H1 (cell line): Measurements from ENCODE around the gene ADGRV1. TPM values are rescaled to one million over a fixed set of nuclear protein-coding genes. Genes with fewer than 3 reads are reported as not detected.

Source experiments
- CTCF ChIA-PET: fragments of 300-600 bp; sonication (Branson Sonifier 250); formaldehyde crosslinking; loops from one replicate; lab custom pipeline; 2021; ENCODE audit not compliant: partially characterized antibody; lab: Charles Lee
- POLR2A ChIA-PET: fragments of 300-600 bp; sonication (Branson Sonifier 250); formaldehyde crosslinking; loops from one replicate; lab custom pipeline; 2021; ENCODE audit warnings: inconsistent platforms; ENCODE audit not compliant: partially characterized antibody; lab: Charles Lee
- DNase-seq, 2 experiments: peaks; one replicate each; pipeline versions ENCODE4 v3.0.0 to v3.0.0-alpha.2; 2010 to 2022; ENCODE audit warnings: low spot score in 2 of 2, low read depth in 1 of 2, mixed read lengths in 1 of 2
- FAIRE-seq: peaks from 2 replicates; lab custom pipeline; 2011; peaks lifted over from hg19 to GRCh38; lab: Jason Lieb, UNC
- H2AFZ ChIP-seq: 2 replicates; pipeline ENCODE4 v1.8.1; 2012; ENCODE audit warnings: low read length, inconsistent platforms
- H2AK5ac ChIP-seq: 2 replicates; pipeline ENCODE4 v1.6.1; 2013; ENCODE audit warnings: low read depth, low read length
- H2BK120ac ChIP-seq: replicated peaks from 2 replicates; pipeline ENCODE3; 2013; ENCODE audit warnings: low read depth, low read length, inconsistent platforms
- H2BK12ac ChIP-seq: 2 replicates; pipeline ENCODE4 v1.6.1; 2013; ENCODE audit warnings: low read depth, low read length
- H2BK15ac ChIP-seq: 2 replicates; pipeline ENCODE4 v1.6.1; 2013; ENCODE audit warnings: low read length
- H2BK20ac ChIP-seq: 2 replicates; pipeline ENCODE4 v1.6.1; 2013; ENCODE audit warnings: low read length
- H2BK5ac ChIP-seq: 2 replicates; pipeline ENCODE4 v1.6.1; 2013; ENCODE audit warnings: low read depth, low read length
- H3K14ac ChIP-seq: 2 replicates; pipeline ENCODE4 v1.6.1; 2013; ENCODE audit warnings: inconsistent platforms; ENCODE audit not compliant: insufficient read length
- H3K18ac ChIP-seq: 2 replicates; pipeline ENCODE4 v1.6.1; 2013; ENCODE audit warnings: low read length; ENCODE audit errors: extremely low read depth
- H3K23ac ChIP-seq: 2 replicates; pipeline ENCODE4 v1.6.1; 2013; ENCODE audit warnings: inconsistent platforms; ENCODE audit not compliant: insufficient read length
- H3K23me2 ChIP-seq: 2 replicates; pipeline ENCODE4 v1.6.1; 2013; ENCODE audit warnings: low read depth, low read length
- H3K27ac ChIP-seq: 2 replicates; pipeline ENCODE4 v1.6.1; 2011; ENCODE audit warnings: low read depth, low read length, inconsistent platforms
- H3K27me3 ChIP-seq, 4 experiments: replicated peaks in 1 of 4; 1 replicate in 1 of 4; 2 replicates in 3 of 4; pipeline versions ENCODE4 v1.6.1 to v1.8.1; 2011 to 2013; ENCODE audit warnings: low read length in 3 of 4, mild to moderate bottlenecking in 3 of 4, inconsistent platforms in 2 of 4, mixed read lengths in 2 of 4, moderate library complexity in 1 of 4; ENCODE audit not compliant: control insufficient read depth in 3 of 4, insufficient read depth in 3 of 4; ENCODE audit errors: extremely low read depth in 1 of 4
- H3K36me3 ChIP-seq, 4 experiments: 2 replicates each; pipeline versions ENCODE4 v1.6.1 to v1.8.1; 2011 to 2013; ENCODE audit warnings: mild to moderate bottlenecking in 4 of 4, low read length in 3 of 4, moderate library complexity in 2 of 4, control low read depth in 1 of 4, inconsistent platforms in 1 of 4; ENCODE audit not compliant: insufficient read depth in 4 of 4, control insufficient read depth in 2 of 4
- H3K4ac ChIP-seq: replicated peaks from 2 replicates; pipeline ENCODE3; 2013; ENCODE audit warnings: low read length, low read depth, mixed read lengths, inconsistent platforms; ENCODE audit not compliant: insufficient read length
- H3K4me1 ChIP-seq, 4 experiments: replicated peaks in 1 of 4; 1 replicate in 1 of 4; 2 replicates in 3 of 4; pipeline versions ENCODE4 v1.6.1 to v1.8.1; 2011 to 2013; ENCODE audit warnings: low read length in 3 of 4, inconsistent platforms in 2 of 4, mixed read lengths in 1 of 4; ENCODE audit not compliant: insufficient read depth in 4 of 4, control insufficient read depth in 3 of 4
- H3K4me2 ChIP-seq, 2 experiments: 2 replicates each; pipeline versions ENCODE4 v1.6.1 to v1.8.1; 2011 to 2013; ENCODE audit warnings: low read depth in 2 of 2, low read length in 2 of 2, control low read depth in 1 of 2, inconsistent platforms in 1 of 2, mild to moderate bottlenecking in 1 of 2; ENCODE audit not compliant: insufficient read depth in 1 of 2
- H3K4me3 ChIP-seq, 4 experiments: fragments of 200-600, 300-600 bp in 1 of 4; sonication (generic), shearing (Covaris generic), sonication (Bioruptor Twin) in 1 of 4; 2 replicates each; pipeline versions ENCODE4 v1.5.1 to v1.8.1; 2011 to 2016; ENCODE audit warnings: low read length in 4 of 4, low read depth in 3 of 4, control low read depth in 2 of 4, inconsistent platforms in 2 of 4, mild to moderate bottlenecking in 2 of 4, mixed read lengths in 1 of 4, moderate library complexity in 1 of 4; ENCODE audit not compliant: insufficient read depth in 2 of 4; ENCODE audit errors: extremely low read depth in 1 of 4
- H3K56ac ChIP-seq: replicated peaks from 2 replicates; pipeline ENCODE3; 2013; ENCODE audit warnings: low read depth, mild to moderate bottlenecking, mixed read lengths, low read length, inconsistent platforms; ENCODE audit not compliant: insufficient read length
- H3K79me1 ChIP-seq: 2 replicates; pipeline ENCODE4 v1.6.1; 2013; ENCODE audit warnings: low read depth, low read length, control low read depth
- H3K79me2 ChIP-seq, 2 experiments: 2 replicates each; pipeline versions ENCODE4 v1.6.1 to v1.8.1; 2012 to 2013; ENCODE audit warnings: low read length in 2 of 2, mild to moderate bottlenecking in 2 of 2, inconsistent platforms in 1 of 2; ENCODE audit not compliant: insufficient read depth in 2 of 2, control insufficient read depth in 1 of 2
- H3K9ac ChIP-seq, 4 experiments: replicated peaks in 1 of 4; 1 replicate in 1 of 4; 2 replicates in 3 of 4; pipeline versions ENCODE4 v1.6.1 to v1.8.1; 2011 to 2013; ENCODE audit warnings: low read depth in 3 of 4, low read length in 3 of 4, control low read depth in 2 of 4, mild to moderate bottlenecking in 2 of 4, moderate library complexity in 2 of 4, inconsistent platforms in 1 of 4; ENCODE audit errors: extremely low read depth in 1 of 4
- H3K9me3 ChIP-seq, 2 experiments: 2 replicates each; pipeline versions ENCODE4 v1.6.1 to v1.8.1; 2012 to 2013; ENCODE audit warnings: mild to moderate bottlenecking in 2 of 2, moderate library complexity in 2 of 2, control low read depth in 1 of 2, inconsistent platforms in 1 of 2, low read depth in 1 of 2, low read length in 1 of 2, mixed read lengths in 1 of 2; ENCODE audit not compliant: insufficient read depth in 2 of 2
- H4K20me1 ChIP-seq, 2 experiments: replicated peaks in 1 of 2; 2 replicates each; pipeline versions ENCODE3 to v1.8.1; 2011 to 2013; ENCODE audit warnings: inconsistent platforms in 2 of 2, low read length in 2 of 2, mild to moderate bottlenecking in 1 of 2; ENCODE audit not compliant: insufficient read depth in 2 of 2, control insufficient read depth in 1 of 2
- H4K5ac ChIP-seq: 2 replicates; pipeline ENCODE4 v1.6.1; 2013; ENCODE audit warnings: low read length, low read depth, mixed read lengths, inconsistent platforms; ENCODE audit not compliant: insufficient read length
- H4K8ac ChIP-seq: 2 replicates; pipeline ENCODE4 v1.8.0; 2013; ENCODE audit warnings: mild to moderate bottlenecking, moderate library complexity, low read length, inconsistent platforms; ENCODE audit not compliant: insufficient read depth; ENCODE audit errors: extremely low read depth
- H4K91ac ChIP-seq: replicated peaks from 2 replicates; pipeline ENCODE3; 2013; ENCODE audit warnings: low read length, mixed read lengths, inconsistent platforms; ENCODE audit not compliant: insufficient read length
- ASH2L ChIP-seq: fragments of 200-600, 300-600 bp; sonication (generic); IDR thresholded peaks from one replicate; pipeline ENCODE4 v1.7.1; 2017; ENCODE audit warnings: low read length
- BRCA1 ChIP-seq: IDR thresholded peaks from 2 replicates; pipeline ENCODE4 v1.6.1; 2012; ENCODE audit warnings: low read depth, low read length, improper control_type of control experiment
- CHD2 ChIP-seq: IDR thresholded peaks from 2 replicates; pipeline ENCODE4 v1.6.1; 2012; ENCODE audit warnings: low read length, improper control_type of control experiment
- EP300 ChIP-seq, 2 experiments: IDR thresholded peaks; 1 replicate in 1 of 2; 2 replicates in 1 of 2; pipeline ENCODE4 v1.6.1; 2011 to 2012; ENCODE audit warnings: low read depth in 2 of 2, low read length in 2 of 2, mild to moderate bottlenecking in 2 of 2, borderline replicate concordance in 1 of 2, inconsistent platforms in 1 of 2, moderate library complexity in 1 of 2
- EZH2 ChIP-seq: fragments of 200-600 bp; sonication (generic); IDR thresholded peaks from 2 replicates; pipeline ENCODE4 v1.7.1; 2012; ENCODE audit warnings: low read depth, mild to moderate bottlenecking, moderate library complexity, low read length, inconsistent platforms; ENCODE audit not compliant: severe bottlenecking
- GABPA ChIP-seq: IDR thresholded peaks from 2 replicates; pipeline ENCODE4 v1.6.1; 2011; ENCODE audit warnings: mild to moderate bottlenecking, low read length, moderate library complexity, borderline replicate concordance; ENCODE audit not compliant: insufficient read depth
- KDM4A ChIP-seq: IDR thresholded peaks from one replicate; pipeline ENCODE4 v1.7.1; 2012; ENCODE audit warnings: low read depth, mild to moderate bottlenecking, moderate library complexity, low read length, inconsistent platforms; ENCODE audit not compliant: severe bottlenecking
- KDM5A ChIP-seq: fragments of 200-600 bp; IDR thresholded peaks from 2 replicates; pipeline ENCODE4 v1.7.1; 2012; ENCODE audit warnings: mild to moderate bottlenecking, low read length, inconsistent platforms, mixed read lengths
- POU5F1 ChIP-seq: IDR thresholded peaks from 2 replicates; pipeline ENCODE4 v1.6.1; 2011; ENCODE audit warnings: low read depth, mild to moderate bottlenecking, low read length, moderate library complexity
- RFX5 ChIP-seq: IDR thresholded peaks from 2 replicates; pipeline ENCODE4 v1.6.1; 2011; ENCODE audit warnings: low read depth, low read length, improper control_type of control experiment, borderline replicate concordance
- RNF2 ChIP-seq: fragments of 200-900, 300-1000 bp; sonication (generic); IDR thresholded peaks from 2 replicates; pipeline ENCODE4 v1.7.1; 2016; ENCODE audit warnings: borderline replicate concordance, low read depth, mild to moderate bottlenecking, antibody characterized with exemption, low read length; ENCODE audit not compliant: poor library complexity, severe bottlenecking; ENCODE audit errors: missing control alignments
- SP2 ChIP-seq: IDR thresholded peaks from 2 replicates; pipeline ENCODE4 v1.6.1; 2012; ENCODE audit warnings: mild to moderate bottlenecking, low read length, inconsistent platforms
- WGBS, 2 experiments: shearing (Covaris generic) in 1 of 2; methylation state at CpG; one replicate each; pipeline versions ENCODE4 v1.1.6 to v1.1.7; 2013 to 2015; ENCODE audit warnings: low lambda C conversion rate in 2 of 2, mixed read lengths in 2 of 2, inconsistent platforms in 1 of 2, low coverage in 1 of 2, missing lambda C conversion rate in 1 of 2; ENCODE audit not compliant: insufficient replicate concordance in 2 of 2, insufficient coverage in 1 of 2, insufficient read length in 1 of 2; ENCODE audit errors: extremely low coverage in 1 of 2, missing lambda C conversion rate in 1 of 2; 5-methylcytosine and 5-hydroxymethylcytosine counted together
- polyA plus RNA-seq, 7 experiments: library from polyadenylated mRNA; depleted of rRNA in 3 of 7; stranded (reverse) in 5 of 7; unstranded in 2 of 7; fragments of >200 nt in 5 of 7; fragments of 200-250 nt in 2 of 7; gene quantifications; 1 replicate in 5 of 7; 2 replicates in 1 of 7; 4 replicates in 1 of 7; pipeline versions ENCODE4 v1.2.1 to v1.2.3, GENCODE V29; 2011 to 2013; ENCODE audit warnings: missing spikeins in 2 of 7, mixed read lengths in 2 of 7
- total RNA-seq: library from RNA; stranded (reverse); fragmentation: NEBNext Ultra II Directional; extraction: Animal tissue kit (Norgen Biotek cat#: 25700); gene quantifications from 2 replicates; pipeline ENCODE4 v1.2.1, GENCODE V29; 2021
- TF ChIP-seq, protein P1 (sequence below): IDR thresholded peaks from 2 replicates; pipeline ENCODE4 v1.6.1; 2012; ENCODE audit warnings: inconsistent platforms

ADGRV1 gene
- total and polyA plus RNA-seq, 2 of the 8 experiments (the other 6 are each of a cell fraction or from before 2014, with no cell fraction given) = 53.1 to 62.2 TPM

GRCh38 chr5:90581956-90582355 lies 23.4 kb downstream of the ADGRV1 start:
- Histone ChIP-seq H2BK15ac (no peak overlapping the region), H2BK120ac (no peak overlapping the region), H3K23me2 (no peaks in the 10 kb centered on the region), H3K4me3 (no peak overlapping the region), H3K79me1 (peaks cover 9% of the 10 kb centered on the region; the same call in 1 of the 2 replicates), H4K91ac (no peak overlapping the region), H3K27ac (no peak overlapping the region), H2BK20ac (no peak overlapping the region), H4K5ac (no peak overlapping the region), H3K4me2 (no peak overlapping the region), H3K27me3 (no peaks in the 10 kb centered on the region), H3K36me3 (no peaks in the 10 kb centered on the region), H2AFZ (no peak overlapping the region), H4K8ac (no peak overlapping the region), H3K14ac (no peak overlapping the region), H2BK12ac (no peak overlapping the region), H3K79me2 (peaks cover 11 to 89% of the 10 kb centered on the region in 2 experiments), H3K9me3 (no peaks in the 10 kb centered on the region), H2AK5ac (no peak overlapping the region), H3K23ac (no peak overlapping the region), H2BK5ac (no peak overlapping the region), H3K56ac (no peak overlapping the region), H3K9ac (no peak overlapping the region), H3K18ac (no peak overlapping the region), H3K4me1 (peaks cover 0 to 4% (median 1%) of the 10 kb centered on the region in 4 experiments; a peak in 5 of 7 replicates), H4K20me1 (peaks cover 0 to 5% of the 10 kb centered on the region in 2 experiments), H3K4ac (no peak overlapping the region)
- CTCF ChIA-PET = interaction anchor here (1.0 to 1.2 kb wide), 2 partner anchors 10 to 107 kb away, joined by 3 to 5 read pairs; partner anchors contain the start of genes MBLAC2 and POLR3G
- TF ChIP-seq EP300 (IDR thresholded peaks at IDR 0.05; ENCODE audit: borderline replicate concordance in 1 of 2, low read depth in 2 of 2, low read length in 2 of 2) = no peak
- no peak for TF ChIP-seq RNF2
- no peak for TF ChIP-seq SP2
- no peak for TF ChIP-seq ASH2L
- no peak for TF ChIP-seq KDM5A
- TF ChIP-seq KDM4A = no peak
- TF ChIP-seq RFX5 = no peak
- TF ChIP-seq POU5F1 = no peak
- no peak for TF ChIP-seq BRCA1
- TF ChIP-seq, protein P1, sequence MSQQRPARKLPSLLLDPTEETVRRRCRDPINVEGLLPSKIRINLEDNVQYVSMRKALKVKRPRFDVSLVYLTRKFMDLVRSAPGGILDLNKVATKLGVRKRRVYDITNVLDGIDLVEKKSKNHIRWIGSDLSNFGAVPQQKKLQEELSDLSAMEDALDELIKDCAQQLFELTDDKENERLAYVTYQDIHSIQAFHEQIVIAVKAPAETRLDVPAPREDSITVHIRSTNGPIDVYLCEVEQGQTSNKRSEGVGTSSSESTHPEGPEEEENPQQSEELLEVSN = no peak
- TF ChIP-seq GABPA = no peak
- no peak for TF ChIP-seq EZH2
- TF ChIP-seq CHD2 = no peak
- WGBS, 2 experiments = 88% methylated on average over 2 of the region's 2 CpGs; no CpG with 5 or more reads in 1 of the 2 experiments
- DNase-seq (no peak), FAIRE-seq (no peak)
- POLR2A ChIA-PET = interaction anchor here (1.9 kb wide), 1 partner anchor 17 kb away, joined by 5 read pairs; no protein-coding TSS in a partner anchor
